Measurements from ENCODE around the gene ARHGEF4. TPM values are rescaled to one million over a fixed set of nuclear protein-coding genes. Genes with fewer than 3 reads are reported as not detected.
A peak's percentile ranks its signal among the peaks of the same experiment; 100 is the strongest.

ARHGEF4 gene
- total and polyA plus RNA-seq, 7 donors = 1.7 to 32.4 (median 17.2) TPM; not detected in 1

DNA sequence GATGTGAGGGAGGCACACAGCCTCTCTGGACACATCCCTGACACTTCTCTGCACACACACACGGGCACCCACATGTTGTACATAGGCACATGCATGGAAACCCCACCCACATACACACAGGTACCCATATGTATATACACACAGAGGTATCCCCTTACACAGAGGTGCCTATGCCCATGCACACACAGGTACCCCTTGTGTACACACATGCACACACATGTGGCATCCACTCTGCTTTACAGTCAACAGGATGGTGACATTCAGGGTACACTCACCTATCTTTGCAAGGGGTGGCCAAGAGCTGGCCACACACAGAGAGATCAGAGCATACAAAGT lies 197.0 kb downstream of the ARHGEF4 start:
- TF ChIP-seq POLR2A (IDR thresholded peaks at IDR 0.05) (no peak), POLR2AphosphoS5 (IDR thresholded peaks at IDR 0.05) (no peak), CTCF (IDR thresholded peaks at IDR 0.05) (no peak), EP300 (IDR thresholded peaks at IDR 0.05) (no peak)
- intact Hi-C loops (cut with DNase I) = no loop called here
- Histone ChIP-seq H3K27ac (no peak overlapping the region), H3K36me3 (no peaks in the 10 kb centered on the region), H3K27me3 (no peaks in the 10 kb centered on the region), H3K4me1 (peaks cover 0 to 24% (median 20%) of the 10 kb centered on the region in 4 donors), H3K9me3 (no peaks in the 10 kb centered on the region), H3K4me3 (no peak overlapping the region)
- peak; percentile 2 for DNase-seq
- 31 to 74% methylated on average over 1 of the region's 1 CpG for WGBS, 2 donors

GRCh38 chr2:131034122-131035051 lies 197.7 kb downstream of the ARHGEF4 start:
- 2 to 4% methylated on average over 61 of the region's 61 CpGs for WGBS, 2 donors

GRCh38 chr2:131035112-131035825 lies 198.6 kb downstream of the ARHGEF4 start:
- intact Hi-C loops (cut with DNase I) = no loop called here
- TF ChIP-seq POLR2A (IDR thresholded peaks at IDR 0.05) = no peak
- no peak for TF ChIP-seq POLR2AphosphoS5 (IDR thresholded peaks at IDR 0.05)
- no peak for TF ChIP-seq CTCF (IDR thresholded peaks at IDR 0.05)
- no peak for TF ChIP-seq EP300 (IDR thresholded peaks at IDR 0.05)
- 8 to 10% methylated on average over 65 of the region's 65 CpGs for WGBS, 2 donors
- Histone ChIP-seq H3K27ac (peak overlapping the region; percentile 32 to 63 (median 59)), H3K27me3 (no peaks in the 10 kb centered on the region), H3K4me3 (peak overlapping the region; percentile 41 to 63 (median 59)), H3K9me3 (no peaks in the 10 kb centered on the region), H3K4me1 (peaks cover 0 to 28% (median 25%) of the 10 kb centered on the region in 4 donors), H3K36me3 (no peaks in the 10 kb centered on the region)
- peak; percentile 55 for DNase-seq

More at GRCh38 chr2:131034122-131035051, 197.7 kb downstream of the ARHGEF4 start:
- Histone ChIP-seq H3K36me3 (no peaks in the 10 kb centered on the region), H3K4me3 (peak overlapping the region; percentile 36 to 63 (median 59)), H3K27ac (peak overlapping the region; percentile 46 to 56 (median 53)), H3K9me3 (no peaks in the 10 kb centered on the region), H3K27me3 (no peaks in the 10 kb centered on the region), H3K4me1 (peaks cover 0 to 24% (median 20%) of the 10 kb centered on the region in 4 donors)
- DNase-seq = peak; percentile 63
- intact Hi-C loops (cut with DNase I) = no loop called here
- TF ChIP-seq CTCF (IDR thresholded peaks at IDR 0.05) = no peak

- Histone ChIP-seq H3K27me3 (no peaks in the 10 kb centered on the region), H3K9me3 (no peaks in the 10 kb centered on the region), H3K27ac (peak overlapping the region; percentile 32 to 63 (median 59)), H3K4me3 (peak overlapping the region; percentile 41 to 63 (median 59)), H3K4me1 (peaks cover 0 to 34% (median 30%) of the 10 kb centered on the region in 4 donors), H3K36me3 (no peaks in the 10 kb centered on the region)
- peak in 1 of 4 donors; percentile 33 for TF ChIP-seq POLR2AphosphoS5 (IDR thresholded peaks at IDR 0.05)
- no peak for TF ChIP-seq POLR2A (IDR thresholded peaks at IDR 0.05)
- TF ChIP-seq CTCF (IDR thresholded peaks at IDR 0.05) = no peak
- no peak for TF ChIP-seq EP300 (IDR thresholded peaks at IDR 0.05)
- intact Hi-C loops (cut with DNase I) = no loop called here
- peak; percentile 58 for DNase-seq
- 55 to 74% methylated on average over 10 of the region's 10 CpGs for WGBS, 2 donors
Observed at GRCh38 chr2:131035826-131036231, 199.1 kb downstream of the ARHGEF4 start.

Data from sigmoid colon (tissue), 7 donors.